Spleen (tissue), 7 donors: ENCODE measurements around the gene HIGD1A.

Source experiments
- POLR2A ChIP-seq, 3 donors: fragments of 450-650 bp; IDR thresholded peaks; one replicate each; pipeline ENCODE4 v1.5.1; 2017; ENCODE audit warnings: antibody characterized with exemption in 3 of 3, mild to moderate bottlenecking in 1 of 3
- POLR2AphosphoS5 ChIP-seq, 3 donors: sonication (generic); formaldehyde crosslinking; IDR thresholded peaks; one replicate each; pipeline ENCODE4 v1.5.1; 2017; ENCODE audit warnings: antibody characterized with exemption in 3 of 3
- TF ChIP-seq, protein P1 (sequence below), 11 experiments: fragments of 200-600 bp in 7 of 11; fragments of 450-650 bp in 4 of 11; sonication (generic) in 4 of 11; IDR thresholded peaks in 8 of 11; conservative IDR thresholded peaks in 3 of 11; 1 replicate in 7 of 11; 2 replicates in 4 of 11; pipeline versions ENCODE4 v1.4.0 to v1.8.0; 2016 to 2021; ENCODE audit warnings: antibody characterized with exemption in 11 of 11, inconsistent platforms in 4 of 11, mild to moderate bottlenecking in 1 of 11
- donor health status: DM: no; HTN: no; CAD: no; lungs with moderate emphysema.
- donor health status: DM: no; HTN: no; CAD: no.
- donor health status: DM: no; HTN: no; CAD: no.

GRCh38 chr3:42746455-42747450 is 57.5 kb downstream of the HIGD1A start:
- TF ChIP-seq, protein P1, sequence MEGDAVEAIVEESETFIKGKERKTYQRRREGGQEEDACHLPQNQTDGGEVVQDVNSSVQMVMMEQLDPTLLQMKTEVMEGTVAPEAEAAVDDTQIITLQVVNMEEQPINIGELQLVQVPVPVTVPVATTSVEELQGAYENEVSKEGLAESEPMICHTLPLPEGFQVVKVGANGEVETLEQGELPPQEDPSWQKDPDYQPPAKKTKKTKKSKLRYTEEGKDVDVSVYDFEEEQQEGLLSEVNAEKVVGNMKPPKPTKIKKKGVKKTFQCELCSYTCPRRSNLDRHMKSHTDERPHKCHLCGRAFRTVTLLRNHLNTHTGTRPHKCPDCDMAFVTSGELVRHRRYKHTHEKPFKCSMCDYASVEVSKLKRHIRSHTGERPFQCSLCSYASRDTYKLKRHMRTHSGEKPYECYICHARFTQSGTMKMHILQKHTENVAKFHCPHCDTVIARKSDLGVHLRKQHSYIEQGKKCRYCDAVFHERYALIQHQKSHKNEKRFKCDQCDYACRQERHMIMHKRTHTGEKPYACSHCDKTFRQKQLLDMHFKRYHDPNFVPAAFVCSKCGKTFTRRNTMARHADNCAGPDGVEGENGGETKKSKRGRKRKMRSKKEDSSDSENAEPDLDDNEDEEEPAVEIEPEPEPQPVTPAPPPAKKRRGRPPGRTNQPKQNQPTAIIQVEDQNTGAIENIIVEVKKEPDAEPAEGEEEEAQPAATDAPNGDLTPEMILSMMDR (IDR thresholded peaks at IDR 0.05 in 8 of 11, conservative IDR thresholded peaks at IDR 0.05 in 3 of 11), result no peak
- no peak for TF ChIP-seq POLR2AphosphoS5 (IDR thresholded peaks at IDR 0.05)
- TF ChIP-seq POLR2A (IDR thresholded peaks at IDR 0.05), result no peak
